ENCODE measurements around the gene ALDOA.

DNA sequence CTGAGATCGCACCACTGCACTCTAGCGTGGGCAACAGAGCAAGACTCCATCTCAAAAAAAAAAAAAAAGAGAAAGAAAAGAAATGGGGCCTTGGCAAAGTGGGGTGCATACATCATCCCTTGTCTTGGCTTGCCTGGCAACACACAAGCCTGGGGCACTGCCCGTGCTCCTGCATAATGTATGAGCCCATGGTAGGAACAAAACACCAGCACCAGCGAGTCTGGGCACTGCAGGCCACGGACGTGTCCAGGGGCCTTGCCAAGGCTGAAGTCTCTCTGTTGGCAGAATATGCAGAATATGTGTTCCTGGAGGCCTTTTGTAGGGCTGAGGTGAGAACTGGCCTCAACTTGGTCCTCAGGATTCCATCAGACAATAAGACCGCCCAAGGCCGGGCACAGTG is 15.7 kb upstream of the ALDOA start:
- TF ChIP-seq GATA2 (IDR thresholded peaks at IDR 0.05; ENCODE audit: low read depth, low read length) (no peak), GATA3 (IDR thresholded peaks at IDR 0.05; ENCODE audit: low read depth, low read length) (no peak)
